OCI-LY7 (cell line): ENCODE results near the gene SLC25A14. TPM values are rescaled to one million over a fixed set of nuclear protein-coding genes. Genes with fewer than 3 reads are reported as not detected.

Source experiments
- Bru-seq: library from RNA; stranded (reverse); fragments of 400-500 nt; gene quantifications from one replicate; lab custom pipeline; 2021; lab: Mats Ljungman, UMichigan
- BruChase-seq, 2 experiments: library from RNA; stranded (reverse); fragments of 400-500 nt; gene quantifications; one replicate each; lab custom pipeline; 2021; lab: Mats Ljungman, UMichigan
- BruUV-seq: library from RNA; stranded (reverse); fragments of 400-500 nt; replicated peaks from 2 replicates; lab custom pipeline; 2021; lab: Mats Ljungman, UMichigan
- CTCF ChIA-PET: fragments of 300-600 bp; sonication (Branson Sonifier 250); formaldehyde crosslinking; loops from one replicate; lab custom pipeline; 2022; ENCODE audit warnings: antibody characterized with exemption; ENCODE audit not compliant: unreplicated experiment; lab: Charles Lee
- POLR2A ChIA-PET: fragments of 300-600 bp; sonication (Branson Sonifier 250); formaldehyde crosslinking; loops from one replicate; lab custom pipeline; 2022; ENCODE audit warnings: antibody characterized with exemption; lab: Charles Lee
- DNase-seq: peaks from one replicate; pipeline ENCODE4 v3.0.0-alpha.2; 2015; ENCODE audit warnings: low spot score
- H2AFZ ChIP-seq: fragments of 200-600 bp; sonication (generic), shearing (Covaris generic); 2 replicates; pipeline ENCODE4 v1.6.1; 2014; ENCODE audit warnings: mild to moderate bottlenecking, antibody characterized with exemption, low read length, moderate library complexity
- H3K27ac ChIP-seq: fragments of 200-600 bp; sonication (generic); 2 replicates; pipeline ENCODE4 v1.5.1; 2014; ENCODE audit warnings: mixed run types, low read depth, mild to moderate bottlenecking, moderate library complexity, low read length, inconsistent platforms; ENCODE audit not compliant: poor library complexity, severe bottlenecking
- H3K36me3 ChIP-seq: fragments of 200-600 bp; sonication (generic); 2 replicates; pipeline ENCODE4 v1.6.1; 2014; ENCODE audit warnings: mild to moderate bottlenecking, antibody characterized with exemption, low read length, moderate library complexity, mixed read lengths; ENCODE audit not compliant: insufficient read depth
- H3K4me1 ChIP-seq: fragments of 200-600 bp; sonication (generic); 2 replicates; pipeline ENCODE4 v1.5.1; 2014; ENCODE audit warnings: mild to moderate bottlenecking, low read length; ENCODE audit not compliant: insufficient read depth, poor library complexity, severe bottlenecking
- H3K4me2 ChIP-seq: fragments of 200-600 bp; sonication (generic); 2 replicates; pipeline ENCODE4 v1.6.1; 2014; ENCODE audit warnings: mild to moderate bottlenecking, low read length
- H3K4me3 ChIP-seq: fragments of 200-600 bp; sonication (generic); 2 replicates; pipeline ENCODE4 v1.5.1; 2014; ENCODE audit warnings: mild to moderate bottlenecking, low read depth, low read length; ENCODE audit not compliant: poor library complexity, severe bottlenecking
- H3K79me2 ChIP-seq: fragments of 200-600 bp; sonication (generic); 2 replicates; pipeline ENCODE4 v1.6.1; 2016; ENCODE audit warnings: low read depth, mild to moderate bottlenecking, low read length, moderate library complexity, mixed read lengths; ENCODE audit not compliant: insufficient read depth
- H3K9me2 ChIP-seq: fragments of 200-600 bp; sonication (generic); 2 replicates; pipeline ENCODE4 v1.6.1; 2016; ENCODE audit warnings: mild to moderate bottlenecking, low read length, mixed read lengths; ENCODE audit not compliant: insufficient read depth
- H3K9me3 ChIP-seq: fragments of 200-600 bp; sonication (generic); 2 replicates; pipeline ENCODE4 v1.6.1; 2014; ENCODE audit warnings: mild to moderate bottlenecking, mixed run types, low read length, mixed read lengths
- H4K20me1 ChIP-seq: fragments of 200-600 bp; sonication (generic); 2 replicates; pipeline ENCODE4 v1.6.1; 2014; ENCODE audit warnings: mild to moderate bottlenecking, antibody characterized with exemption, low read length, moderate library complexity, mixed read lengths; ENCODE audit not compliant: insufficient read depth
- EZH2phosphoT487 ChIP-seq: fragments of 200-600 bp; sonication (generic); IDR thresholded peaks from 2 replicates; pipeline ENCODE4 v1.6.1; 2018; ENCODE audit warnings: low read depth, borderline replicate concordance, mild to moderate bottlenecking, mixed run types, antibody characterized with exemption, low read length, moderate library complexity, mixed read lengths
- intact Hi-C: fragments of 100-400 bp; cut with micrococcal nuclease; formaldehyde crosslinking; loops from one replicate; pipeline ENCODE4 v1.10.0; 2022; ENCODE audit not compliant: unreplicated experiment
- long read RNA-seq: library from polyadenylated mRNA; stranded (forward); transcript quantifications from one replicate; pipeline ENCODE4 v2.0.0, GENCODE V29; 2022
- total RNA-seq, 2 experiments: library from RNA; depleted of rRNA in 1 of 2; stranded (reverse); fragments of >200 nt in 1 of 2; shearing (Covaris generic) in 1 of 2; gene quantifications; 2 replicates each; pipeline ENCODE4 v1.2.3, GENCODE V29; 2014 to 2022
- TF ChIP-seq, protein P1 (sequence below): fragments of 200-600 bp; sonication (generic); conservative IDR thresholded peaks from 2 replicates; pipeline ENCODE4 v1.5.1; 2014; ENCODE audit warnings: mild to moderate bottlenecking, antibody characterized with exemption, low read length, moderate library complexity, mixed read lengths

The SLC25A14 gene, protein sequence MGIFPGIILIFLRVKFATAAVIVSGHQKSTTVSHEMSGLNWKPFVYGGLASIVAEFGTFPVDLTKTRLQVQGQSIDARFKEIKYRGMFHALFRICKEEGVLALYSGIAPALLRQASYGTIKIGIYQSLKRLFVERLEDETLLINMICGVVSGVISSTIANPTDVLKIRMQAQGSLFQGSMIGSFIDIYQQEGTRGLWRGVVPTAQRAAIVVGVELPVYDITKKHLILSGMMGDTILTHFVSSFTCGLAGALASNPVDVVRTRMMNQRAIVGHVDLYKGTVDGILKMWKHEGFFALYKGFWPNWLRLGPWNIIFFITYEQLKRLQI
- total RNA-seq (2014; rRNA removed; shearing (Covaris generic)) = 12.6 and 12.9 TPM in 2 replicates
- 16.4 and 19.5 TPM in 2 replicates for total RNA-seq (2022)
- Bru-seq, nascent RNA = percentile 63 among the genes with signal in this experiment
- BruChase-seq, experiment 1, labeled RNA remaining after a 6-hour chase = percentile 52 among the genes with signal in this experiment
- percentile 56 among the genes with signal in this experiment for BruChase-seq, experiment 2, labeled RNA remaining after a 2-hour chase
- long read RNA-seq, transcript SLC25A14-213 (10 exons, 1,403 nt) = major isoform, 9 of 20 reads
- long read RNA-seq, partial matches to known transcripts = 1 of 20 reads
- long read RNA-seq, other reads (novel, unspliced or antisense) = 10 of 20 reads

DNA sequence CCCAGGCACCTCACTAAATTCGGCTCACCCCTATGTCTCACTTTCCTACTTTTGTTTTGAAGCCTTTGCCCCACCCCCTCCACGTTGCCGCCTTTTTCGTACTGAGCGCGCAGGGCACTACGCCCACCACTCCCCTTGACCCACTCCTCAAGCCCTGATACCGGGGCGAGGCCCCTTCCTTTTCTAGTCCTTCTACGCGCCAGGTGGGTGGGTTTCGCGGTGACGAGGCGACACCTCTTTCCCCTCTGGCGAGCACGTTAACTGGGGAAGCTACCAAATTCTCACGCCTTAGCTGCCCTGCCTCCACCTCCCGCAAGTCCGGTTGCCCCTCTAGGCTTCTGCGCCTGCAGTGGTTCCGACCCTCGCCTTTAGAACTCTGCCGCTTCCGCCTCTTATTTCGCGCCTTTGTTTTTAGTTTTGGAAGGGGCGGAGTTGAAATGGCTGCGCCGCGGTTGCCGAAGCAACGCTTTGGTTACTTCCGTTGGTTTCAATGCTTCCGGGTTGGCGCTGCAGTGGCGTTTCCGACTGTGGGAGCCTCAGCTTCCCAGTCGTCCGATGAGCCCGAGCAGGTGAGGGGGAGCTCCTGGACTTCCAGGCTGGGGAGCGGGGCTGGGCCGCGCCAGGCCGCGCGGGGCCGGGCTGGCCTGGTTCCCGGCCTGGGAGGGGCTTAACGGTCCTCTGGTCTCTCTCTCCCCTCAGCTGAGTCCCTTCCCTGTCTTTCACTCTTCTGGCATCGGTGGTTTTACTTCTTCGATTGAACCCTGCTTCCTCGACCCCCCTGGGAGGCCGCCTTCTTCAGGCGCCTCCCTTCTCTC is at the start of gene SLC25A14:
Gene SLC25A14, plus strand, starts transcription at position 512 of the 815 bp plus-strand sequence. CDS start 360 bp downstream, outside the sequence.
- Histone ChIP-seq H3K79me2 (no peaks in the 10 kb centered on the region), H3K4me3 (peak within 1 kb of the TSS; percentile 72), H3K9me2 (no peaks in the 10 kb centered on the region), H3K27ac (peak within 1 kb of the TSS; percentile 51), H4K20me1 (no peaks in the 10 kb centered on the region), H2AFZ (peak within 1 kb of the TSS; percentile 56; the same call in 1 of the 2 replicates), H3K4me2 (peak within 1 kb of the TSS; percentile 84), H3K4me1 (peaks cover 12% of the 10 kb centered on the region), H3K36me3 (no peaks in the 10 kb centered on the region), H3K9me3 (no peaks in the 10 kb centered on the region)
- POLR2A ChIA-PET = interaction anchor here (0.5 to 1.6 kb wide), 6 partner anchors 9 to 563 kb away, joined by 3 to 7 read pairs (median 4); partner anchors contain the start of gene ENOX2
- intact Hi-C loops = loop anchor here (2.0 kb wide), 1 partner anchor 563 kb away; the partner anchor contains the start of gene ENOX2
- no peak for TF ChIP-seq EZH2phosphoT487
- TF ChIP-seq, protein P1, sequence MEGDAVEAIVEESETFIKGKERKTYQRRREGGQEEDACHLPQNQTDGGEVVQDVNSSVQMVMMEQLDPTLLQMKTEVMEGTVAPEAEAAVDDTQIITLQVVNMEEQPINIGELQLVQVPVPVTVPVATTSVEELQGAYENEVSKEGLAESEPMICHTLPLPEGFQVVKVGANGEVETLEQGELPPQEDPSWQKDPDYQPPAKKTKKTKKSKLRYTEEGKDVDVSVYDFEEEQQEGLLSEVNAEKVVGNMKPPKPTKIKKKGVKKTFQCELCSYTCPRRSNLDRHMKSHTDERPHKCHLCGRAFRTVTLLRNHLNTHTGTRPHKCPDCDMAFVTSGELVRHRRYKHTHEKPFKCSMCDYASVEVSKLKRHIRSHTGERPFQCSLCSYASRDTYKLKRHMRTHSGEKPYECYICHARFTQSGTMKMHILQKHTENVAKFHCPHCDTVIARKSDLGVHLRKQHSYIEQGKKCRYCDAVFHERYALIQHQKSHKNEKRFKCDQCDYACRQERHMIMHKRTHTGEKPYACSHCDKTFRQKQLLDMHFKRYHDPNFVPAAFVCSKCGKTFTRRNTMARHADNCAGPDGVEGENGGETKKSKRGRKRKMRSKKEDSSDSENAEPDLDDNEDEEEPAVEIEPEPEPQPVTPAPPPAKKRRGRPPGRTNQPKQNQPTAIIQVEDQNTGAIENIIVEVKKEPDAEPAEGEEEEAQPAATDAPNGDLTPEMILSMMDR = no peak
- DNase-seq = peak; percentile 85
- CTCF ChIA-PET = no interaction called here
- BruUV-seq = no TSS peak

DNA sequence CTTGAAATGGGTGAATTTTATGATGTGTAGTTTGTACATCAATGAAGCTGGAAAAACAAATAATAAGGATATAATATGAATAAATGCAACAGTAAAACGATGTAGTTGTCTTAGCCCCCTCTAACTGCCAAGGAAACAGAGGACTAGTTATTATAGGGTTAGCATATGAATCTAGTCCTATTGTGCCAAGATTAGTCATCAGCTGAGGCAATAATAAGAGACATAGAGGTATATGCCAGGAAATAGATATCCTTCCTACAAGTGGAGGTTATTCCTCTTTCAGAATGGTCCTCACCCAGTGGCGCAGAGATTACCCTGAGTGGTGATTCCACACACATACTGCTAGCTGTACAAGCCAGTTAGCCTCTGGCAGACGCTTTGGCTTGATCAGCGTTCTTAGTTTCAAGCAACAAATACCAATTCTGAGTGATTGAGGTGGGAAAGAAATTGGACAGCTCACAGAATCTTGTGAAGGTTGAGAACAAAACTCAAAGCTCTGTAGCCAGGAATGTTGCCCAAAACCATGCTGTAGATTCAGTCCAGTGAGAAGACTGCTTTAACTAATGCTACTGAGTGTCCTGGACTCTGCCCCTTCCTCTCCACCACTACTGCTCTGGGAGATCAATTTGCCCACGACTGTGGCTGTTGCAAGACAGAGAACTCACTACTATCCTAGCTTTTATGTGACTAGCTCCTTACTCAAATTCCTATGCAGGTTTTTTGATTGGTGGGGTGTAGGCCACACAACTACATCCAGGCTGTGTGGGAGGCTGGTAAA is 44.0 kb upstream of the SLC25A14 start:
- intact Hi-C loops = no loop called here
- H3K9me2 ChIP-seq = no peaks in the 10 kb centered on the region
- BruUV-seq = no TSS peak
- no peak overlapping the region for H2AFZ ChIP-seq
- no peaks in the 10 kb centered on the region for H3K36me3 ChIP-seq
- no peak for DNase-seq
- TF ChIP-seq EZH2phosphoT487 = no peak
- H3K79me2 ChIP-seq = no peaks in the 10 kb centered on the region
- ChIA-PET CTCF (no interaction called here), POLR2A (no interaction called here)
- H4K20me1 ChIP-seq = no peaks in the 10 kb centered on the region
- no peaks in the 10 kb centered on the region for H3K9me3 ChIP-seq
- H3K4me3 ChIP-seq = no peak overlapping the region
- no peaks in the 10 kb centered on the region for H3K4me1 ChIP-seq
- H3K27ac ChIP-seq = no peak overlapping the region
- no peak overlapping the region for H3K4me2 ChIP-seq
